ENCODE results near the gene SLU7. TPM values are rescaled to one million over a fixed set of nuclear protein-coding genes. Genes with fewer than 3 reads are reported as not detected.

The SLU7 gene
- total and polyA plus RNA-seq, 2 donors (not counting 3 experiments of a cell fraction or from before 2014, with no cell fraction given), result 10.2 to 48.2 TPM

DNA sequence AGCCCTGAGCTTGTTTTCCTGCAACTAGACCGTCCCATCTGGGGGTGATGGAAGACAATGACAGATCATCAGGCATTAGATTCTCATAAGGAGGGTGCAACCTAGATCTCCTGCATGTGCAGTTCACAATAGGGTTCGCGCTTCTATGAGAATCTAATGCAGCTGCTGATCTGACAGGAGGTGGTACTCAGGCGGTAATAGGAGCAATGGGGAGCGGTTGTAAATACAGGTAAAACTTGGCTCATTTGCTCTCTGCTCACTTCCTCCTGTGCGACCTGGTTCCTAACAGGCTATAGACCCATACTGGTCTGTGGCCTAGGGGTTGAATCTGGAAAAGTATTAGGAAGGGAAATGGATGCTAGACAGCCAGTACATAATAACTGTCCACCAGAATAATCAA is 42.5 kb upstream of the SLU7 start:
- no peak overlapping the region for H3K4me2 ChIP-seq (ENCODE audit: insufficient read depth, low read length)
- no peaks in the 10 kb centered on the region for H3K9me3 ChIP-seq (replicated peaks; ENCODE audit: control insufficient read depth, insufficient read depth, low read length)
- TF ChIP-seq POLR2A (IDR thresholded peaks at IDR 0.05; ENCODE audit: low read depth, low read length) (no peak), GATA2 (IDR thresholded peaks at IDR 0.05; ENCODE audit: insufficient read depth, insufficient read length, low read depth, low read length) (no peak), FOS (IDR thresholded peaks at IDR 0.05; ENCODE audit: borderline replicate concordance, insufficient read depth, low read length) (no peak), JUN (IDR thresholded peaks at IDR 0.05; ENCODE audit: borderline replicate concordance, insufficient read depth, insufficient read length, low read depth) (no peak), MYC (IDR thresholded peaks at IDR 0.05; ENCODE audit: low read depth, low read length) (no peak), POLR2AphosphoS5 (IDR thresholded peaks at IDR 0.05; ENCODE audit: insufficient read depth, low read depth, low read length) (no peak), EZH2 (IDR thresholded peaks at IDR 0.05; ENCODE audit: borderline replicate concordance, low read depth, low read length, severe bottlenecking) (no peak)
- TF ChIP-seq, protein P1, sequence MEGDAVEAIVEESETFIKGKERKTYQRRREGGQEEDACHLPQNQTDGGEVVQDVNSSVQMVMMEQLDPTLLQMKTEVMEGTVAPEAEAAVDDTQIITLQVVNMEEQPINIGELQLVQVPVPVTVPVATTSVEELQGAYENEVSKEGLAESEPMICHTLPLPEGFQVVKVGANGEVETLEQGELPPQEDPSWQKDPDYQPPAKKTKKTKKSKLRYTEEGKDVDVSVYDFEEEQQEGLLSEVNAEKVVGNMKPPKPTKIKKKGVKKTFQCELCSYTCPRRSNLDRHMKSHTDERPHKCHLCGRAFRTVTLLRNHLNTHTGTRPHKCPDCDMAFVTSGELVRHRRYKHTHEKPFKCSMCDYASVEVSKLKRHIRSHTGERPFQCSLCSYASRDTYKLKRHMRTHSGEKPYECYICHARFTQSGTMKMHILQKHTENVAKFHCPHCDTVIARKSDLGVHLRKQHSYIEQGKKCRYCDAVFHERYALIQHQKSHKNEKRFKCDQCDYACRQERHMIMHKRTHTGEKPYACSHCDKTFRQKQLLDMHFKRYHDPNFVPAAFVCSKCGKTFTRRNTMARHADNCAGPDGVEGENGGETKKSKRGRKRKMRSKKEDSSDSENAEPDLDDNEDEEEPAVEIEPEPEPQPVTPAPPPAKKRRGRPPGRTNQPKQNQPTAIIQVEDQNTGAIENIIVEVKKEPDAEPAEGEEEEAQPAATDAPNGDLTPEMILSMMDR (IDR thresholded peaks at IDR 0.05; ENCODE audit: extremely low read depth in 1 of 2, insufficient read depth in 1 of 2, low read depth in 1 of 2, low read length in 2 of 2), result no peak
- TF ChIP-seq, protein P2, sequence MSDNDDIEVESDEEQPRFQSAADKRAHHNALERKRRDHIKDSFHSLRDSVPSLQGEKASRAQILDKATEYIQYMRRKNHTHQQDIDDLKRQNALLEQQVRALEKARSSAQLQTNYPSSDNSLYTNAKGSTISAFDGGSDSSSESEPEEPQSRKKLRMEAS (IDR thresholded peaks at IDR 0.05; ENCODE audit: insufficient read depth, insufficient read length), result no peak
- intact Hi-C loops (cut with micrococcal nuclease), result no loop called here
- H3K9ac ChIP-seq (replicated peaks; ENCODE audit: extremely low read depth, insufficient read depth, low read length), result no peak overlapping the region
- no peak overlapping the region for H2AFZ ChIP-seq (ENCODE audit: low read depth, low read length)
- no peaks in the 10 kb centered on the region for H4K20me1 ChIP-seq (replicated peaks; ENCODE audit: control insufficient read depth, extremely low read depth, insufficient read depth, low read length)
- dilution Hi-C loops (cut with MboI; ENCODE audit: extremely low pct_ligation_motif_present, low sequenced_read_pairs), result no loop called here
- POLR2A ChIA-PET, result no interaction called here
- no peaks in the 10 kb centered on the region for H3K27me3 ChIP-seq (ENCODE audit: control insufficient read depth in 2 of 2, insufficient read depth in 2 of 2, low read length in 2 of 2)
- no peaks in the 10 kb centered on the region for H3K79me2 ChIP-seq (ENCODE audit: control insufficient read depth, insufficient read depth, low read length)
- CTCF ChIA-PET, result interaction anchor here (1.6 to 4.8 kb wide), 2 partner anchors 10 to 22 kb away, joined by 5 to 113 read pairs; no protein-coding TSS in a partner anchor
- no peak for FAIRE-seq
- no peak for DNase-seq (ENCODE audit: low read depth, low spot score)
- no peak overlapping the region for H3K27ac ChIP-seq (ENCODE audit: insufficient read depth, low read depth, low read length)
- no peak overlapping the region for H3K4me3 ChIP-seq (replicated peaks in 1 of 3; ENCODE audit: insufficient read depth in 1 of 3, low read depth in 1 of 3, low read length in 3 of 3)
- no TSS peak for BruUV-seq (replicated peaks)
- no peaks in the 10 kb centered on the region for H3K9me1 ChIP-seq (replicated peaks; ENCODE audit: control insufficient read depth, extremely low read depth, insufficient read depth, low read length)
- H3K4me1 ChIP-seq (ENCODE audit: control insufficient read depth, extremely low read depth, insufficient read depth, low read length), result peaks cover 20% of the 10 kb centered on the region
- no peaks in the 10 kb centered on the region for H3K36me3 ChIP-seq (ENCODE audit: control insufficient read depth in 2 of 2, extremely low read depth in 1 of 2, insufficient read depth in 2 of 2, low read length in 2 of 2)
